Subcutaneous adipose tissue (tissue), 4 donors: ENCODE measurements around the gene HECW1. TPM values are rescaled to one million over a fixed set of nuclear protein-coding genes. Genes with fewer than 3 reads are reported as not detected.

Experiments used
- CTCF ChIP-seq: fragments of 450-650 bp; IDR thresholded peaks from one replicate; pipeline ENCODE4 v1.5.1; 2016; ENCODE audit warnings: low read depth, mild to moderate bottlenecking, control low read depth, antibody characterized with exemption, moderate library complexity
- total RNA-seq, 4 donors: library from RNA; depleted of rRNA; stranded (reverse); fragments of >200 nt; gene quantifications; one replicate each; pipeline ENCODE4 v1.1.0, GENCODE V29; 2016

The HECW1 gene
- total RNA-seq, 4 donors from 2014 or later, result 0.38 to 2.2 (median 0.80) TPM

DNA sequence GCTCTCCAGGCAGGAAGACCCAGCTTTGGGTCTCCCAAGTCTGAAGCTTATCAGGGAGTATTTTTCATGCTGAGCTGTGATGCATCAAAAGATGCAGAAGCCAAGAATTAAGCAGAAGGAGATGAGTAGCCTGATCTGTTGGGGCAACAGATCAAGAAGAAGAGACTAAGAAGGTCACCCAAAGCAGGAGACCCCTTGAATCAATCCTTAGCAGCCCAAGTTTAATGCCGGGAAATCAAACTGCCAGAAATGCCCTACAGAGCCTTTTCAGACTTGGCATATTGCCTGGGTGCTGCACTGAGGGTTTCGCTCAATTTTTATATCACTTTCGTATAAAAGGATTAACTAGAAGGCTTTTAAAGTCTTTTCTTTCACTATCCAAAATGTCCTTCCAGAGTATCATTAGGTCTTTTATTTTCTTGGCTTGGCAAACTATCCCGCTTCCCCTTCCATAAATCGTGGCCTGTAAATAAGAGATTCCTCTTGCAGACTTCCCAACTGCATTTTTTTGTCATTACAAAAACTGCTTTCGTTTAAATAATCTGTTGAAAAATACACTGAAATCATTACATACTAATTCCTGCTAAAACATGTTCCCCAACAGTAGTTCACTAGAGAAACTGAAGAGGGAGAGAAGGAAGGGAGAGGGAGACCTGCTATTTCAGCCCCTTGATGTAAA lies 421.5 kb downstream of the HECW1 start:
- TF ChIP-seq CTCF, result no peak

- no peak for TF ChIP-seq CTCF
Measured at GRCh38 chr7:43535031-43535451, 422.6 kb downstream of the HECW1 start.

DNA sequence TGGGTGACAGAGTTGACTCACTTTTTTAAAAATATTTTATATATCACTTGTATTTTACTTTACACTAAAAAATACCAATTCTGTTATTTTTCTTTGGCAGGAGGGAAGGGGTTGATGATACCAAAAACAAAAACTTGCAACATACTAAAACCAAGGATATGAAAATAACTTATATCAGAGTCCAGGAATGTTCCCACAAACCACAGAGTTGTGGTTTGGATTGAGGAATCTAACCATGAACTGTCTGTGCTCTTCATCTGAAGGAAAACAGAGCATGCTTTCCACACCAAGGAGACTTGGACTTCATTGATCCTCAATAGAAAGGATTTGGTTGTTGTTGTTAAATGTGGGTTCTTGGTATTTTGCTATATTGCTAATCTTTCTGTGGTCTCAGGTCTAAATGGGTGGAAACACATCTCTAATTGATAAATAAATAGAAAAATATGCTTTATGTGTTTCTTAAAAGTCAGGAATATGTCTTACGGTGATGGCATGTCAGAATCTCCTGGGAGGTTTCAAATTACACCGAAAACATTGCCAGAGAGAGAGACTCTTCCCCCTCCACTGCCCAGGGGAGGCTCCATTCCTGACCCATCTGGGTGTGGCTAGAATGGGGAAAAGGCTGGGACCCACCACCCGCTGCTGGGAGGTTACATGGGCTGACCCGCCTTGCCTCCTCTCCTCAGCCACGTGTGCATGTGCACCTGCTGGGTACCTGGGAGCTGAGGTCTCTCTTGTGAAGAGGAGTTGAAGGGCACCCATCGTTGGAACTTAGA lies 423.6 kb downstream of the HECW1 start:
- TF ChIP-seq CTCF, result no peak

DNA sequence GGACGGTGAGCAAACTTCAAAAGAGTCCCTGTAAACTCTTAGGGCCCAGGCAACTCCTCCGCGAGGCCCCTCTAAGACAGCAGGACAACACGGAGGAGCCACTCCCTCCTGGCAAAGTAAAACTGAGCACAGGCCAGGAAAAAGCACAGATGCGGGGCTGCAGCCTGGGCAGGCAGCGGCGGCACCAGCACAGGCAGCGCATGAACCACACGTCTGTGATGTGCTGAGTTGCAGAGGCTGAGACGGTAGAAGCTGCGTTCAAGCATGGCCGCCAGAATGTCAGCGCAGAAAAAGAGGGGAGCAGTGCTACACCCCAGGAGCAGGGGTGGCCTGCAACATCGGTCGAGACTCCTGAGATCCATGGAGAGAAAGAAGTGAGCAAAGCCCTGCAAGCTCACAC lies 424.3 kb downstream of the HECW1 start:
- no peak for TF ChIP-seq CTCF

- no peak for TF ChIP-seq CTCF
Measured at GRCh38 chr7:43537765-43538403, 425.4 kb downstream of the HECW1 start.

DNA sequence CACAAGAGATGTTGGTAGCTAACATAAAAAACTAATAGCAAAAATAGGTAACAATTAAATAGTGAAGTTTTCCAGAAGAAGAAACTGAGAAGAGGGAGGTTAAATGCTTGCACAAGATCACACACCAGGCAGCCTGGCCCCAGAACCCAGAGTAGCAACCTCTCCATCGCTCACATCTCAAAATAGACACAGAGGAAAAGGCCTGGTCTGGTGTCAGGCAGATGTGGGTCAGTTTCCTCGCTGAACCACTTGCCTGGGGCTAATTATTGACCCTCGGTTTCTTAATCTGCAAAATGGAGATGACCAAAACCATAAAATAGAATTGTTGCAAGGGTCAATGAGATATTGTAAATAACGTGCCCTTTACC lies 425.9 kb downstream of the HECW1 start:
- TF ChIP-seq CTCF, result no peak

GRCh38 chr7:43540471-43540870 lies 428.0 kb downstream of the HECW1 start:
- TF ChIP-seq CTCF, result no peak
